Hepatocyte (in vitro differentiated cells): ENCODE data around the gene GSTO1.

Source experiments
- CTCF ChIP-seq: fragments of 200-600 bp; sonication (generic); IDR thresholded peaks from 2 replicates; pipeline ENCODE4 v1.5.1; 2016; ENCODE audit warnings: antibody characterized with exemption, mild to moderate bottlenecking; ENCODE audit not compliant: poor library complexity
- EZH2phosphoT487 ChIP-seq: fragments of 200-600 bp; sonication (generic); IDR thresholded peaks from one replicate; pipeline ENCODE4 v1.6.1; 2018; ENCODE audit warnings: antibody characterized with exemption, mild to moderate bottlenecking, low read depth, moderate library complexity; ENCODE audit not compliant: unreplicated experiment, severe bottlenecking

- TF ChIP-seq EZH2phosphoT487 (no peak), CTCF (no peak)
Measured at GRCh38 chr10:104220522-104220921, 34.2 kb upstream of the GSTO1 start.
